ENCODE data around the gene NEK6.

NEK6 gene

GRCh38 chr9:124274738-124275137 lies 17.0 kb downstream of the NEK6 start:
- in situ Hi-C loops (cut with HindIII; ENCODE audit: low sequenced_read_pairs), result no loop called here

GRCh38 chr9:124277420-124277819 lies 19.7 kb downstream of the NEK6 start:
- in situ Hi-C loops (cut with HindIII; ENCODE audit: low sequenced_read_pairs), result no loop called here

- in situ Hi-C loops (cut with HindIII; ENCODE audit: low sequenced_read_pairs), result no loop called here
Measured at GRCh38 chr9:124278054-124278540, 20.3 kb downstream of the NEK6 start.

- in situ Hi-C loops (cut with HindIII; ENCODE audit: low sequenced_read_pairs), result no loop called here
Measured at GRCh38 chr9:124279531-124280175, 21.9 kb downstream of the NEK6 start.

- in situ Hi-C loops (cut with HindIII; ENCODE audit: low sequenced_read_pairs), result no loop called here
Measured at GRCh38 chr9:124280176-124280691, 22.5 kb downstream of the NEK6 start.

- in situ Hi-C loops (cut with HindIII; ENCODE audit: low sequenced_read_pairs), result no loop called here
Measured at GRCh38 chr9:124281931-124282371, 24.2 kb downstream of the NEK6 start.

- in situ Hi-C loops (cut with HindIII; ENCODE audit: low sequenced_read_pairs), result no loop called here
Measured at GRCh38 chr9:124282442-124283227, 24.9 kb downstream of the NEK6 start.

- in situ Hi-C loops (cut with HindIII; ENCODE audit: low sequenced_read_pairs), result no loop called here
Measured at GRCh38 chr9:124283228-124283814, 25.6 kb downstream of the NEK6 start.

- in situ Hi-C loops (cut with HindIII; ENCODE audit: low sequenced_read_pairs), result no loop called here
Measured at GRCh38 chr9:124284237-124284831, 26.6 kb downstream of the NEK6 start.

- in situ Hi-C loops (cut with HindIII; ENCODE audit: low sequenced_read_pairs), result no loop called here
Measured at GRCh38 chr9:124284940-124285441, 27.2 kb downstream of the NEK6 start.

GRCh38 chr9:124285490-124285889 lies 27.7 kb downstream of the NEK6 start:
- in situ Hi-C loops (cut with HindIII; ENCODE audit: low sequenced_read_pairs), result no loop called here

- in situ Hi-C loops (cut with HindIII; ENCODE audit: low sequenced_read_pairs), result no loop called here
Measured at GRCh38 chr9:124285903-124286291, 28.1 kb downstream of the NEK6 start.

- in situ Hi-C loops (cut with HindIII; ENCODE audit: low sequenced_read_pairs), result no loop called here
Measured at GRCh38 chr9:124286292-124286931, 28.7 kb downstream of the NEK6 start.

GRCh38 chr9:124290053-124290591 lies 32.4 kb downstream of the NEK6 start:
- in situ Hi-C loops (cut with HindIII; ENCODE audit: low sequenced_read_pairs), result loop anchor here (5.0 kb wide), 3 partner anchors 57 to 168 kb away; no protein-coding TSS in a partner anchor

- in situ Hi-C loops (cut with HindIII; ENCODE audit: low sequenced_read_pairs), result loop anchor here (5.0 kb wide), 3 partner anchors 56 to 169 kb away; no protein-coding TSS in a partner anchor
Measured at GRCh38 chr9:124290743-124291554, 33.2 kb downstream of the NEK6 start.

GRCh38 chr9:124291801-124292396 lies 34.1 kb downstream of the NEK6 start:
- in situ Hi-C loops (cut with HindIII; ENCODE audit: low sequenced_read_pairs), result loop anchor here (5.0 kb wide), 3 partner anchors 55 to 170 kb away; no protein-coding TSS in a partner anchor

- in situ Hi-C loops (cut with HindIII; ENCODE audit: low sequenced_read_pairs), result loop anchor here (5.0 kb wide), 3 partner anchors 54 to 171 kb away; no protein-coding TSS in a partner anchor
Measured at GRCh38 chr9:124292696-124293593, 35.2 kb downstream of the NEK6 start.
